RWPE2 (cell line): Measurements from ENCODE around the gene GABRB2.

Source experiments
- ATAC-seq: fragments of 200-7000 bp; cut with Tn5 transposase; 3 replicates; pipeline ENCODE4 v1.9.1; 2021; ENCODE audit warnings: low read depth
- DNase-seq: peaks from one replicate; pipeline ENCODE4 v3.0.0-alpha.2; 2020; ENCODE audit warnings: low spot score
- H3K27ac ChIP-seq: fragments of 450-650 bp; 2 replicates; pipeline ENCODE4 v1.5.1; 2017; ENCODE audit warnings: mild to moderate bottlenecking; ENCODE audit not compliant: poor library complexity, severe bottlenecking
- H3K27me3 ChIP-seq: fragments of 250-450 bp; sonication (Bioruptor Pico); 2 replicates; pipeline ENCODE4 v1.5.1; 2021; ENCODE audit warnings: mild to moderate bottlenecking, moderate library complexity; ENCODE audit not compliant: insufficient read depth, poor library complexity, severe bottlenecking
- H3K36me3 ChIP-seq: fragments of 250-450 bp; sonication (Bioruptor Pico); 2 replicates; pipeline ENCODE4 v1.5.1; 2020; ENCODE audit warnings: low read depth, mild to moderate bottlenecking, moderate library complexity
- H3K4me1 ChIP-seq: fragments of 250-450 bp; sonication (Bioruptor Pico); 2 replicates; pipeline ENCODE4 v1.5.1; 2021; ENCODE audit warnings: mild to moderate bottlenecking, moderate library complexity; ENCODE audit not compliant: insufficient read depth, poor library complexity, severe bottlenecking
- H3K4me3 ChIP-seq: fragments of 250-450 bp; sonication (Bioruptor Pico); 2 replicates; pipeline ENCODE4 v1.5.1; 2021; ENCODE audit warnings: mild to moderate bottlenecking, moderate library complexity; ENCODE audit not compliant: severe bottlenecking
- H3K9me3 ChIP-seq: fragments of 250-450 bp; sonication (Bioruptor Pico); 2 replicates; pipeline ENCODE4 v1.5.1; 2021; ENCODE audit warnings: mild to moderate bottlenecking, moderate library complexity; ENCODE audit not compliant: severe bottlenecking
- CTCF ChIP-seq: fragments of 450-650 bp; IDR thresholded peaks from one replicate; pipeline ENCODE4 v1.5.1; 2017; ENCODE audit warnings: mild to moderate bottlenecking, moderate library complexity; ENCODE audit not compliant: poor library complexity, severe bottlenecking

The GABRB2 gene

DNA sequence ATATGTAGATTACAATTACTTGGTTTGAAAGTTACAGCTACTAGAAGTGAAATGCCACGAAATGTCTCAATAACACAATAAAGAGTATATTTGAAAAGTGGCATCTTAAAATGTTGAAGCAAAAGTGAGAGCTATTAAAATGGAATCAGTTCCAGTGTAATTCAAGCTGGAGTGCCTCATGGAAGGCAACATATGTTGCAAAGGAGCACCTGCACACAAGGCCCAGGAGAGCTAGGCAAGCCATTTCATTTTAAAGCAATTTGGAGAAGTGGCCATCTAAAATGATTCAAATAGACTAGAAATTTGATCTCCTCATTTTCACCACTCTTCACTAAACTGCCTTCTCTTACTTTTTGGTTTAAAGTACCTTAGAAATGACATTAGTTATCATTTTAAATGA, 167.8 kb downstream of the GABRB2 start:
- no peaks in the 10 kb centered on the region for H3K4me1 ChIP-seq
- H3K4me3 ChIP-seq, result no peak overlapping the region
- no peaks in the 10 kb centered on the region for H3K27me3 ChIP-seq
- no peaks in the 10 kb centered on the region for H3K36me3 ChIP-seq
- ATAC-seq (no peak), DNase-seq (no peak)
- H3K9me3 ChIP-seq, result no peaks in the 10 kb centered on the region
- no peak overlapping the region for H3K27ac ChIP-seq
- no peak for TF ChIP-seq CTCF

- ATAC-seq (no peak), DNase-seq (no peak)
- Histone ChIP-seq H3K4me3 (no peak overlapping the region), H3K36me3 (no peaks in the 10 kb centered on the region), H3K9me3 (no peaks in the 10 kb centered on the region), H3K27ac (no peak overlapping the region), H3K27me3 (no peaks in the 10 kb centered on the region), H3K4me1 (no peaks in the 10 kb centered on the region)
- no peak for TF ChIP-seq CTCF
Observed at GRCh38 chr5:161376034-161376433, 170.5 kb downstream of the GABRB2 start.

DNA sequence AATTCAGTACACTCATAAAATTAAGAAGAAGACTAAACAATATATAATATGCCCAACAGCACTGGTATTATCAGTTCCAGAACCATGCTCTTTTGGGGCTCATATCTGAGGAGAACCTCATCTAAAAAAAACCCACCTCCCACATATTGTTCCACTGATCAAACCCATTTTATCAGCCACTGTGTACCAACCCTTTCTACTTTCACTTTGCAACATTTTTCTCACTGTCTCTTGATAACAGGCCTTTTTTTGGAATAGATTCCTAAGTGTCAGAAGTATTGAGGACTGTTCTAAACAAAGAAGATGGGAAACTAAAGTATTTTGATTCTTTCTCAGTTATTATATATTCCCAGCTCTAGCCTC, 173.2 kb downstream of the GABRB2 start:
- DNase-seq (no peak), ATAC-seq (no peak)
- peaks cover 4% of the 10 kb centered on the region for H3K27me3 ChIP-seq

GRCh38 chr5:161372682-161373344, 173.7 kb downstream of the GABRB2 start:
- Histone ChIP-seq H3K4me1 (no peaks in the 10 kb centered on the region), H3K27ac (no peak overlapping the region), H3K9me3 (no peaks in the 10 kb centered on the region), H3K36me3 (no peaks in the 10 kb centered on the region), H3K4me3 (no peak overlapping the region), H3K27me3 (peaks cover 4% of the 10 kb centered on the region)
- TF ChIP-seq CTCF, result no peak
- ATAC-seq (no peak), DNase-seq (no peak)

More for the DNA sequence above, 173.2 kb downstream of the GABRB2 start:
- Histone ChIP-seq H3K4me1 (no peaks in the 10 kb centered on the region), H3K4me3 (no peak overlapping the region), H3K27ac (no peak overlapping the region), H3K9me3 (no peaks in the 10 kb centered on the region), H3K36me3 (no peaks in the 10 kb centered on the region)
- no peak for TF ChIP-seq CTCF

DNA sequence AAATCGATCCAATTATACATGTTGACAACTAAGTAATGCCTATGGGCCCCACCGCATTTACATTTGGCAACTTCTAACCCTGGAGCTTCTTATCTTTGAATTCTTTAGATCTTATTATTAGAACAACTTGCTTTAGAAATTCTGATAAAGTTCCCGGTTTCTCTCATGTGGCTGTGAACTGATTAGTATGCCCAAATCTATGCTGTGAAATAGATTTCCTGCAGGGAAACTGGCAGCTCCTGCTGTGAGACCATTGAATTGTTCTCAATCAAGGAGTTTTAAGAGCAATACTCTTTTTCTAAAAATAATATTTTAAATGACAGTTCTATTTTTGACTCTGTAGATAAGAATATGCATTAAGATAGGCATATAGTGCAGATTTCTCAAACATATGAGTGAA, 177.5 kb downstream of the GABRB2 start:
- Histone ChIP-seq H3K4me1 (no peaks in the 10 kb centered on the region), H3K27me3 (peaks cover 4% of the 10 kb centered on the region), H3K4me3 (no peak overlapping the region), H3K27ac (no peak overlapping the region), H3K36me3 (no peaks in the 10 kb centered on the region), H3K9me3 (no peaks in the 10 kb centered on the region)
- no peak for TF ChIP-seq CTCF
- DNase-seq, result no peak
- no peak for ATAC-seq
